T-cell (primary cell): Measurements from ENCODE around the gene GBF1. TPM values are rescaled to one million over a fixed set of nuclear protein-coding genes. Genes with fewer than 3 reads are reported as not detected.

Experiments
- ATAC-seq, 4 experiments: fragments of 200-7000 bp in 3 of 4; fragments of 150-1000 bp in 1 of 4; cut with Tn5 transposase; replicated peaks in 1 of 4; 1 replicate in 3 of 4; 2 replicates in 1 of 4; pipeline ENCODE4 v1.10.0; 2021; ENCODE audit warnings: moderate library complexity in 3 of 4, mild to moderate bottlenecking in 2 of 4, moderate number of reproducible peaks in 1 of 4
- CTCF ChIA-PET, 2 donors: fragments of 300-600 bp; sonication (Branson Sonifier 250); formaldehyde crosslinking; loops; one replicate each; lab custom pipeline; 2022; ENCODE audit warnings: antibody characterized with exemption in 2 of 2; lab: Charles Lee
- POLR2A ChIA-PET, 2 donors: fragments of 300-600 bp; sonication (Branson Sonifier 250); formaldehyde crosslinking; loops; one replicate each; lab custom pipeline; 2022; ENCODE audit warnings: antibody characterized with exemption in 2 of 2; lab: Charles Lee
- DNase-seq, 35 experiments: peaks; one replicate each; pipeline versions ENCODE4 v3.0.0 to v3.0.0-alpha.2; 2013 to 2023
- H3K27ac ChIP-seq: one replicate; pipeline ENCODE4 v1.5.1; 2013; ENCODE audit warnings: low read length
- H3K27me3 ChIP-seq, 2 experiments: replicated peaks in 1 of 2; 1 replicate in 1 of 2; 2 replicates in 1 of 2; pipeline versions ENCODE4 v1.6.1 to v1.7.0; 2013; ENCODE audit warnings: low read length in 1 of 2, mixed read lengths in 1 of 2; ENCODE audit not compliant: control insufficient read depth in 2 of 2, insufficient read depth in 2 of 2; ENCODE audit errors: extremely low read depth in 1 of 2
- H3K36me3 ChIP-seq, 2 donors: 1 replicate in 1 of 2; 2 replicates in 1 of 2; pipeline versions ENCODE4 v1.6.1 to v1.7.0; 2013; ENCODE audit warnings: low read length in 1 of 2; ENCODE audit not compliant: control insufficient read depth in 2 of 2, insufficient read depth in 1 of 2; ENCODE audit errors: extremely low read depth in 1 of 2
- H3K4me1 ChIP-seq, 2 experiments: 1 replicate in 1 of 2; 2 replicates in 1 of 2; pipeline versions ENCODE4 v1.6.1 to v1.7.0; 2013; ENCODE audit warnings: low read length in 2 of 2, mixed read lengths in 1 of 2; ENCODE audit not compliant: insufficient read depth in 2 of 2, control insufficient read depth in 1 of 2; ENCODE audit errors: extremely low read depth in 1 of 2
- H3K4me3 ChIP-seq, 2 donors: 1 replicate in 1 of 2; 2 replicates in 1 of 2; pipeline versions ENCODE4 v1.5.1 to v1.7.0; 2013; ENCODE audit warnings: mild to moderate bottlenecking in 2 of 2, low read length in 1 of 2, moderate library complexity in 1 of 2; ENCODE audit not compliant: control insufficient read depth in 1 of 2; ENCODE audit errors: extremely low read depth in 1 of 2
- H3K9me3 ChIP-seq: 2 replicates; pipeline ENCODE4 v1.7.0; 2013
- H3K27ac Mint-ChIP-seq, 2 donors: one replicate each; pipeline ENCODE4 v1.8.0; 2020 to 2021; ENCODE audit warnings: mild to moderate bottlenecking in 2 of 2, mixed read lengths in 2 of 2
- H3K27me3 Mint-ChIP-seq, 2 donors: one replicate each; pipeline ENCODE4 v1.8.0; 2021 to 2022; ENCODE audit warnings: mixed read lengths in 2 of 2
- H3K36me3 Mint-ChIP-seq: one replicate; pipeline ENCODE4 v1.8.0; 2021; ENCODE audit warnings: mixed read lengths
- H3K4me1 Mint-ChIP-seq, 3 donors: one replicate each; pipeline ENCODE4 v1.8.0; 2020 to 2022; ENCODE audit warnings: mixed read lengths in 3 of 3, mild to moderate bottlenecking in 1 of 3
- H3K4me3 Mint-ChIP-seq, 3 donors: one replicate each; pipeline ENCODE4 v1.8.0; 2020 to 2022; ENCODE audit warnings: mild to moderate bottlenecking in 3 of 3, mixed read lengths in 3 of 3, moderate library complexity in 3 of 3
- H3K9me3 Mint-ChIP-seq, 3 donors: one replicate each; pipeline ENCODE4 v1.8.0; 2020 to 2022; ENCODE audit warnings: mixed read lengths in 3 of 3
- WGBS: methylation state at CpG from one replicate; pipeline ENCODE4 v1.1.5; 2013; ENCODE audit warnings: missing lambda C conversion rate; ENCODE audit not compliant: insufficient coverage; 5-methylcytosine and 5-hydroxymethylcytosine counted together
- total RNA-seq, 35 experiments: library from RNA in 6 of 35; stranded (reverse) in 6 of 35; fragments of 120-200 nt in 1 of 35; gene quantifications; one replicate each; pipeline versions ENCODE4 v1.2.1 to v1.2.4 and lab custom pipeline; 2013 to 2026

Gene GBF1, protein sequence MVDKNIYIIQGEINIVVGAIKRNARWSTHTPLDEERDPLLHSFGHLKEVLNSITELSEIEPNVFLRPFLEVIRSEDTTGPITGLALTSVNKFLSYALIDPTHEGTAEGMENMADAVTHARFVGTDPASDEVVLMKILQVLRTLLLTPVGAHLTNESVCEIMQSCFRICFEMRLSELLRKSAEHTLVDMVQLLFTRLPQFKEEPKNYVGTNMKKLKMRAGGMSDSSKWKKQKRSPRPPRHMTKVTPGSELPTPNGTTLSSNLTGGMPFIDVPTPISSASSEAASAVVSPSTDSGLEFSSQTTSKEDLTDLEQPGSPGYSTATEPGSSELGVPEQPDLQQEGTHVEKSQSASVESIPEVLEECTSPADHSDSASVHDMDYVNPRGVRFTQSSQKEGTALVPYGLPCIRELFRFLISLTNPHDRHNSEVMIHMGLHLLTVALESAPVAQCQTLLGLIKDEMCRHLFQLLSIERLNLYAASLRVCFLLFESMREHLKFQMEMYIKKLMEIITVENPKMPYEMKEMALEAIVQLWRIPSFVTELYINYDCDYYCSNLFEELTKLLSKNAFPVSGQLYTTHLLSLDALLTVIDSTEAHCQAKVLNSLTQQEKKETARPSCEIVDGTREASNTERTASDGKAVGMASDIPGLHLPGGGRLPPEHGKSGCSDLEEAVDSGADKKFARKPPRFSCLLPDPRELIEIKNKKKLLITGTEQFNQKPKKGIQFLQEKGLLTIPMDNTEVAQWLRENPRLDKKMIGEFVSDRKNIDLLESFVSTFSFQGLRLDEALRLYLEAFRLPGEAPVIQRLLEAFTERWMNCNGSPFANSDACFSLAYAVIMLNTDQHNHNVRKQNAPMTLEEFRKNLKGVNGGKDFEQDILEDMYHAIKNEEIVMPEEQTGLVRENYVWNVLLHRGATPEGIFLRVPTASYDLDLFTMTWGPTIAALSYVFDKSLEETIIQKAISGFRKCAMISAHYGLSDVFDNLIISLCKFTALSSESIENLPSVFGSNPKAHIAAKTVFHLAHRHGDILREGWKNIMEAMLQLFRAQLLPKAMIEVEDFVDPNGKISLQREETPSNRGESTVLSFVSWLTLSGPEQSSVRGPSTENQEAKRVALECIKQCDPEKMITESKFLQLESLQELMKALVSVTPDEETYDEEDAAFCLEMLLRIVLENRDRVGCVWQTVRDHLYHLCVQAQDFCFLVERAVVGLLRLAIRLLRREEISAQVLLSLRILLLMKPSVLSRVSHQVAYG (N-terminal part only)
- total RNA-seq (10 to 100 TPM; 37.2 to 41.1 (median 38.7) TPM), total RNA-seq (lab: John Stamatoyannopoulos, UW) (80.9 to 163 (median 128) reads per million in 29 experiments)
- 27.1 TPM for total RNA-seq (2013)

DNA sequence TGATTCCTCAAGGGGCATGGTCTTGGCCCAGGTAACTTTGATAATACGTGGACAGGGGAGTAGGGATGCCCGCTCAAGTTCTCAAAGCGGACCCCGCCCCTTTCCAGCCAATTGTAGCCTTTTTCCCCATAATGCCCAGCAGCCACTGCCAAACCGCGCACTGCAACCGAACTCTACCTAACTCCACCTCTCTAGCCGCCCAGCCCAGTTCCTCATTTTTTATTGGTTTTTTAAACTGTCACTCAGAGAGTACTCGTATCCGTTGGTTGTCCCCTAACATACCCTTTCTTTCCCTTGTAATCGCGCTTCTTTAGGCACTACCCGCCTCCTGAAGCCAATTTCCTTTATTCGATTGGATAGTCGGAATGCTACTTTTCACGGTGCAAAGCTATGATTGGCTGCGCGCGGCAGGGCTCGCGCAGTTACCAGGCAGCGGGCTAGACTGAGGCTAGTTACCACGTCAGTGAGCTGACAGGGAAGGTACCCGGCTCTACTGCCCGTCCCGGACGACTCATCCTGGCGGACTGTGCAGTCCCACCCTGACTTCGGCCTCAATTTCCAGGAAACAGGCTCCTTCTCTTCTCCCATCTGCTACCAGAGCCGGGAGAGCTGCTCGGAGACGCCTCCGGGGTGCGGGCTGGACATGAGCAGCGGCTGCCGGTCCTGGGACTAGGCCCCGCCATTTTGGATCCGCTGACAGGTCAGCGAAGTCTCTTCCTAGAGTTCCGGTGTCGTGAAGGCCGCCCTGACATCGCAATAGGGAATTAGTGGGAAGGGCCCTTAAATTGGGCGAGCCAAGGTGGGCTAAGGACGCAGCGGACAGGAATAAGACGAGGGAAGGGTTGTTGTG, at the start of gene GBF1:
Gene GBF1, plus strand, starts transcription at position 451 of the 850 bp plus-strand sequence. CDS start 13,407 bp downstream, outside the sequence.
- Mint-ChIP-seq H3K9me3 (no peaks in the 10 kb centered on the region), H3K36me3 (peaks cover 5% of the 10 kb centered on the region), H3K27ac (peak within 1 kb of the TSS; percentile 88 to 89), H3K4me1 (peaks cover 53 to 64% (median 54%) of the 10 kb centered on the region in 3 donors), H3K27me3 (peaks cover 15 to 25% of the 10 kb centered on the region in 2 donors), H3K4me3 (peak within 1 kb of the TSS; percentile 94 to 98 (median 97))
- ATAC-seq (peak; percentile 88 to 92 (median 88)), DNase-seq (peak; percentile 63 to 97 (median 87))
- Histone ChIP-seq H3K4me3 (peak within 1 kb of the TSS; percentile 71 to 93), H3K36me3 (no peaks in the 10 kb centered on the region), H3K27ac (peak within 1 kb of the TSS; percentile 63), H3K4me1 (peaks cover 28 to 44% of the 10 kb centered on the region in 2 experiments), H3K9me3 (no peaks in the 10 kb centered on the region), H3K27me3 (peaks cover 2 to 29% of the 10 kb centered on the region in 2 experiments)
- ChIA-PET POLR2A (interaction anchor here (0.6 to 1.0 kb wide), 6 partner anchors 13 to 187 kb away, joined by 3 to 10 read pairs (median 4); partner anchors contain the start of gene CUEDC2 (in 1 of the 2)), CTCF (interaction anchor here (0.6 to 2.3 kb wide), 8 partner anchors 15 to 259 kb away, joined by 3 to 38 read pairs (median 4); partner anchors contain the start of genes ACTR1A (in 1 of the 2) and SUFU (in 1 of the 2))
- WGBS = under 1% methylated on average over 45 of the region's 47 CpGs

DNA sequence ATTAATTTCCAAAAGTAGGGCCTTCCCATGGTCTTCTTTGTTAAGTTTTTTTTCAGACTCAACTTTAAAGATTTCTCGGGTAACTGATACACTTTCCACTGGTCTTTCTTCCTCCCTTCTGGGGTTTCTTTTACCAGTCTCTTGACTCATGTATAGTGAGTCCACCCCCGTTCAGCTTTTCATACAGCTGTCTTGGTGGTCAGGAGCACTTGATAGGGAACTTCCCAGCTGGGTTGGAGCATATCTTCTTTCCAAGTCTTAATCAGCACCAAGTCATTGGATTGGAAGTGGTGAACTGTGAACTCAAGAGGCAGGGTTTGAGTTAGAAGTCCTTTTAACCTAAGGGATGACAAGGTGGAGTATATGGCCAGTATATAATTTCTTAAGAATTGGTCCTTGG, 48.4 kb upstream of the GBF1 start:
- Histone ChIP-seq H3K4me1 (no peaks in the 10 kb centered on the region), H3K27me3 (peaks cover 2 to 4% of the 10 kb centered on the region in 2 experiments), H3K4me3 (no peak overlapping the region), H3K36me3 (no peaks in the 10 kb centered on the region), H3K27ac (no peak overlapping the region), H3K9me3 (no peaks in the 10 kb centered on the region)
- ChIA-PET CTCF (no interaction called here), POLR2A (no interaction called here)
- H3K27ac Mint-ChIP-seq = no peak overlapping the region
- no peak overlapping the region for H3K4me3 Mint-ChIP-seq
- DNase-seq (no peak), ATAC-seq (no peak)
- H3K4me1 Mint-ChIP-seq = no peaks in the 10 kb centered on the region
- 0% methylated on average over 1 of the region's 2 CpGs for WGBS
- H3K27me3 Mint-ChIP-seq = peaks cover 6% of the 10 kb centered on the region in 2 donors
- peaks cover 0 to 3% (median 0%) of the 10 kb centered on the region in 3 donors for H3K9me3 Mint-ChIP-seq
- H3K36me3 Mint-ChIP-seq = no peaks in the 10 kb centered on the region

- no peak for ATAC-seq
These were observed 47.3 kb upstream of the GBF1 start for GRCh38 chr10:102198027-102198426.

DNA sequence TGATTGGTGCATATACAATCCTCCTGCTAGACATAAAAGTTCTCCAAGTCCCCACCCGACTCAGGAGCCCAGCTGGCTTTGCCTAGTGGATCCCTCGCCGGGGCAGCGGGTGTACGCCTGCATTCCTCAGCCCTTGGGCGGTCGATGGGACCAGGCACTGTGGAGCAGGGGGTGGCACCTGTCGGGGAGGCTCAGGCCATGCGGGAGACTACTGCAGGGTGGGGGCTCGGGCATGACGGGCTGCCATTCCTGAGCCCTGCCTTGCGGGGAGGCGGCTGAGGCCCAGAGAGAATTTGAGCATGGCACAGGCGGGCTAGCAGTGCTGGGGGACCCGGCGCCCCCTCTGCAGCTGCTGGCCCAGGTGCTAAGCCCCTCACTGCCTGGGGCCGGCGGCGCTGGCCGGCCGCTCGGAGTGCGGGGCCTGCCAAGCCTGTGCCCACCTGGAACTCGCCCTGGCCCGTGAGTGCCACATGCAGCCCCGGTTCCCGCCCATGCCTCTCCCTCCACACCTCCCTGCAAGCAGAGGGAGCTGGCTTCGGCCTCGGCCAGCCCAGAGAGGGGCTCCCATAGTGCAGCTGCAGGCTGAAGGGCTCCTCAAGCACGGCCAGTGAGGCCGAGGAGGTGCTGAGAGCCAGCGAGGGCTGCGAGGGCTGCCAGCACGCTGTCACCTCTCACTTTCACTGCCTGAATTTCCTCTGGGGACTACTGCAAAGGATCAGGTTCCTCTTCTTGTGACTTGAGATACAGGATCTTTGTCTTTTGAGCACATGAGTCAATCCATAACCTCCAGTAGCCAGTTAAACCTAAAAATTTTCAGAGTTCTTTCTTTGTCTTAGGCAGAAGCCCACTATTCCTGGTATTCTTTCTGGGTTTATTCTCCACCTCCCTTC, 44.3 kb upstream of the GBF1 start:
- H3K4me1 Mint-ChIP-seq = no peaks in the 10 kb centered on the region
- Histone ChIP-seq H3K36me3 (no peaks in the 10 kb centered on the region), H3K27ac (no peak overlapping the region), H3K9me3 (no peaks in the 10 kb centered on the region), H3K4me1 (no peaks in the 10 kb centered on the region), H3K27me3 (peaks cover 2 to 9% of the 10 kb centered on the region in 2 experiments), H3K4me3 (no peak overlapping the region)
- H3K4me3 Mint-ChIP-seq = no peak overlapping the region
- peaks cover 0 to 7% (median 2%) of the 10 kb centered on the region in 3 donors for H3K9me3 Mint-ChIP-seq
- H3K27ac Mint-ChIP-seq = no peak overlapping the region
- ATAC-seq = no peak
- no peaks in the 10 kb centered on the region for H3K36me3 Mint-ChIP-seq
- ChIA-PET CTCF (no interaction called here), POLR2A (interaction anchor here in 1 of 2 donors (0.6 kb wide), 1 partner anchor 57 kb away, joined by 9 read pairs; no protein-coding TSS in a partner anchor)
- H3K27me3 Mint-ChIP-seq = peaks cover 13 to 14% of the 10 kb centered on the region in 2 donors
- DNase-seq = no peak
- 89% methylated on average over 31 of the region's 34 CpGs for WGBS

More at GRCh38 chr10:102198027-102198426, 47.3 kb upstream of the GBF1 start:
- POLR2A ChIA-PET = no interaction called here
- Mint-ChIP-seq H3K36me3 (no peaks in the 10 kb centered on the region), H3K9me3 (no peaks in the 10 kb centered on the region), H3K4me3 (no peak overlapping the region), H3K27ac (no peak overlapping the region), H3K27me3 (peaks cover 13 to 14% of the 10 kb centered on the region in 2 donors), H3K4me1 (no peaks in the 10 kb centered on the region)
- Histone ChIP-seq H3K9me3 (no peaks in the 10 kb centered on the region), H3K4me3 (no peak overlapping the region), H3K4me1 (no peaks in the 10 kb centered on the region), H3K27ac (no peak overlapping the region), H3K27me3 (peaks cover 2 to 4% of the 10 kb centered on the region in 2 experiments), H3K36me3 (no peaks in the 10 kb centered on the region)
- no peak for DNase-seq
- CTCF ChIA-PET = no interaction called here
- WGBS = no CpG with 5 or more reads among the region's 2 CpGs

DNA sequence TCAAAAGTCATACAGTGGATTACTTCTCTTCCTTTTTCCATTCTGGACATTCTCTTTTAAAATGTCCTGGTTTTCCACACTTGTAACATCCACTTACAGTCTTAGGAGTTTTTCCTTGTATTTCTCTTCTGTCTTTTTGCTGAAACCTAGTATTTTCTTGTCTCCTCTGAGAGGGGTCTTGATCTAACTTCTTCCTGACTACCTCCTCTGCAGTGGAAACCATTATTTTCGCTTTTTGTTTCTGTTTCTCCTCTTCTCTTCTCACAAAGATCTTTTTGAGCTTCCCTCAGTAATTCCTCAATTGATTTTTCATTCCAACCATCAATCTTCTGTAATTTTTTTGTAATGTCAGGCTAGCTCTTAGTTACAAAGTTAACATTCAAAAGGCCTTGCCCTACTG, 42.9 kb upstream of the GBF1 start:
- ATAC-seq = no peak

More for the DNA sequence above, 42.9 kb upstream of the GBF1 start:
- Histone ChIP-seq H3K4me1 (no peaks in the 10 kb centered on the region), H3K9me3 (no peaks in the 10 kb centered on the region), H3K36me3 (no peaks in the 10 kb centered on the region), H3K27me3 (peaks cover 0 to 11% of the 10 kb centered on the region in 2 experiments), H3K4me3 (no peak overlapping the region), H3K27ac (no peak overlapping the region)
- Mint-ChIP-seq H3K4me1 (no peaks in the 10 kb centered on the region), H3K4me3 (no peak overlapping the region), H3K9me3 (peaks cover 0 to 7% (median 2%) of the 10 kb centered on the region in 3 donors), H3K36me3 (no peaks in the 10 kb centered on the region), H3K27ac (no peak overlapping the region), H3K27me3 (peaks cover 13 to 14% of the 10 kb centered on the region in 2 donors)
- DNase-seq = no peak
- WGBS = no CpG with 5 or more reads among the region's 1 CpG
- ChIA-PET POLR2A (no interaction called here), CTCF (no interaction called here)
